Keratinocyte (primary cell): Measurements from ENCODE around the gene TOR4A.

Experiments
- CTCF ChIP-seq, 3 experiments: IDR thresholded peaks in 1 of 3; conservative IDR thresholded peaks in 1 of 3; optimal IDR thresholded peaks in 1 of 3; 2 replicates in 2 of 3; 3 replicates in 1 of 3; pipeline versions ENCODE3 to v1.5.1; 2011; ENCODE audit warnings: low read length in 3 of 3, mild to moderate bottlenecking in 3 of 3, moderate library complexity in 2 of 3, control low read depth in 1 of 3, inconsistent platforms in 1 of 3; ENCODE audit not compliant: insufficient read depth in 2 of 3; ENCODE audit errors: extremely low read depth in 1 of 3
- EZH2 ChIP-seq: IDR thresholded peaks from one replicate; pipeline ENCODE4 v1.6.1; 2012; ENCODE audit warnings: inconsistent platforms, mild to moderate bottlenecking, low read length, moderate library complexity

- TF ChIP-seq CTCF (optimal IDR thresholded peaks at IDR 0.05 in 1 of 3, IDR thresholded peaks at IDR 0.05 in 1 of 3, conservative IDR thresholded peaks at IDR 0.05 in 1 of 3; ENCODE audit: extremely low read depth in 1 of 3, insufficient read depth in 2 of 3, low read length in 3 of 3) (no peak), EZH2 (no peak)
Observed at GRCh38 chr9:137234055-137234697, 43.4 kb upstream of the TOR4A start.
